HG02852 (cell line): ENCODE results near the gene TRPV4.

Experiments
- ATAC-seq: cut with Tn5 transposase; IDR thresholded peaks from one replicate; pipeline ENCODE4 v1.9.1; 2021; ENCODE audit warnings: mild to moderate bottlenecking, moderate library complexity; ENCODE audit not compliant: unreplicated experiment

TRPV4 gene

DNA sequence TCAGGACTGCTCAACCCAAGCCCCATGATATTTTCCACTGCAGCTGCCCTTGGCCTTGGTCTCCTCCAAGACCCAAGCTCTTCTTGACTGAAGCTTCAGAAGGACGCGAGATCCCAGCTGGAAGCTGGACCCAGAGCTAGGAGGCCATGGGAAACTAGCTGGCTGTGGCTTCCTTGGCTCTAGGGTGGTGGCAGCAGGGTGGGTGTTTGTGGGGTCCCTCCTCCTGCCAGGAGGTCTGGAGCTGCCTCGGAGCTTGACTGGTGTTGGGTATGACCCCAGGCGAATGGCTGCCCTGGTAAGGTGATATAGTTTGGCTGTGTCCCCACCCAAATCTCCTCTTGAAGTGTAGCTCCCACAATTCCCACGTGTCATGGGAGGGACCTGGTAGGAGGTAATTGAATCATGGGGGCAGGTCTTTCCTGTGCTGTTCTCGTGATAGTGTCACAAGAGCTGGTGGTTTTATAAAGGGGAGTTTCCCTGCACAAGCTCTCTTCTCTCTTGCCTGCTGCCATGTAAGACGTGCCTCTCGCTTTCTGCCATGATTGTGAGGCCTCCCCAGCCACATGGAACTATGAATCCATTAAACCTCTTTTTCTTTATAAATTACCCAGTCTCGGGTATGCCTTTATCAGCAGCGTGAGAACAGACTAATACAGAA lies 51.4 kb downstream of the TRPV4 start:
- no peak for ATAC-seq

DNA sequence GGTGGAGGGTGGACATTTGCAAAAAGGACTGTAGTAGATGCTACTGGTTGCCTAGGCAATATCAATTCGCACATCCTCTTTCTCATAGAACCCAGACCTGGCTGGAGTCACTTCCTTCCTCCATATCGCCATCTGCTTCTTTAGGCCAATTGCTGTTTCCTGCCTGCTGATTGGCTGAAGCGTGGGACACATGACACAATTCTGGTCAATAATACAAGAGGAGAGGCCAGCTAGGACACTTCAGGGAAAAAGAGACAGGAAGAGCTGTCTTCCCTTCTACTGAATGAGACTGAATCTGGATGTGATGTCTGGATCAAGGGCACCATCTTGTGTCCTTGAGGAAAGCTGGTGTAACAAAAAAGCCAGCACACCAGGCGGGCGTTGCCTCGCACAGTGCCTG lies 53.8 kb downstream of the TRPV4 start:
- ATAC-seq = no peak

DNA sequence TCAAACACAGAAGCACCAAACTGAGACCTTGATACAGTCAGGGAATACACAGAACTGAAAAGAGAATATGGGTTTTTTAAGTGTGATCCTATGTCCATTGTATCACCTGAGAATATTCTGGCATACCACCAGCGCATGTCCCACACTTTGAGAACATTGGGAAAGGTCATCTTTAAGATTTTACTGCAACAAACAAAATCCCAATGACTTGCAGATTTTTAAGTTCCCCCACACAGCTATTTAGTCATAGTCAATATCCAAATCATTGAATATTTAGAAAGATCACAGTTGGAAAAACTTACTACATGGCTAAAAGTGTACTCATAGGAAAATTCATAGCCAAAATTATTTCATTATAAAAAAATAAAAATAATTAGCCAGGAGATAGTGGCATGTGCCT lies 54.5 kb downstream of the TRPV4 start:
- no peak for ATAC-seq

DNA sequence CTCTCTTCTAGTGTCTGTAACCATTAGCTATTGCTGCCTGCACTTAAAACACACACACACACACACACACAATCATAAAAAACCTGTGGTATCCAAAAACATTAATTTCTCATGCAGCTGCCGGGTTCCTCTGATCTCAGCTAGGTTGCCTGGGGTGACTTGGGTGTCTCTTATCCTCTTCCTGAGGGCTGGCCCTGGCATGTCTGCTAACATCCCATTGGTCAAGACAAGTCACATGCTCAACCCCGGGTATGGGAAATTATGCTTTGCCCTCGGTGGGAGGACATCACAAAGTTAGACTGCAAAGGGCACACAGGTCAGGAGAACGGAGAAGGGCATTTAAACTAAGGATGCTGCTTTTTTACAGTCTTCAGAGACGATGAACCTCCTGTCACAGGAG lies 55.7 kb downstream of the TRPV4 start:
- no peak for ATAC-seq

DNA sequence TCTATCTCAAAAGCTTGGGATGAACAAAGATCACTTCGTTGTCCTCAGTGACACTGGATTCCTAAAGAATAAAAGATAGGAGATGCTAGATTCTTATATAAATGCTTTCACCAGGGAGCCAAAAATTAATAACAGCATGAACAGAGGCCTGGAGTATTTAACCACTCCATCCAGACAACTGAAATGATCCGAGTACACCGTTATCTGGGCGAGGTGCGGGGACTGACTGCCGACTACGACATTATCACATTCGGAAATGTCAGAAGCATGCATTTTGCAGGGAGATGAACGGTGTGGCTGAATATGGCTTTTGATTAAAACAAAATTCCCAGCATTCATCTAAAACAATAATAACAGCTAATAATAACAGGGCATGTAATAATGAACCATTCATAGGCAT lies 56.6 kb downstream of the TRPV4 start:
- ATAC-seq = no peak

DNA sequence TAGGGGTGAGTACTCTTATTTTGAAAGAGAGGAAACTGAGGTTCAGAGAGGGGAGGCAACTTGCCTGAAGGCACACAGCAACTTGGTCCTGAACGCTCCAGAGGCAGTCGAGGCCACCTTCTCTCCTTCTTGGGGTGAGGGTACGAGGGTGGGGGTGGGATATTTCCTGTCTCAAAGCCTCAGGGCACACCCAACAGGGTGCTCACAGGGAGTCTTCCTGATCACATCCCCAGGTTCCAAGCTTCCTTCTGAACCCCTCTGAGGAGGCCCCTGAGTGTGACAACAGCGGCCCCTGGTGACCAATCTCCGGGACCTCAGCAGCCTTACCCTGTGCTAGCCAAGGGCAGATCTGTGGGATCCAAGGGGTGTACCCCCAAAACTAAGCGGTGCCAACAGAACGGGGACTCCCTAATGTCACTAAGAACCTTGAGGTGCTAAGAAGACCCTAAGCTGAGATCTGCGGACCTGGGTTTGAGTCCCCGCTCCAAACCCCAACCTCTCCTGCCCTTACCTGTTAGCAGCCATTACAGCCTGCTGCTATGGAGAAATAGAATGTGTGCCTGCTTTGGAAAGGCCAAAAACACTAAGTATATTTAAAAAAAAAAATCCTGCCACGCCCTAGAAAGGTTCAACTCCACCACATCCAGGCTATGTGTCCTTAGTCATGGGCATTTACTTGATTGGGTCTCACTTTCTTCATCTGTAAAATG lies 57.9 kb downstream of the TRPV4 start:
- ATAC-seq = no peak

DNA sequence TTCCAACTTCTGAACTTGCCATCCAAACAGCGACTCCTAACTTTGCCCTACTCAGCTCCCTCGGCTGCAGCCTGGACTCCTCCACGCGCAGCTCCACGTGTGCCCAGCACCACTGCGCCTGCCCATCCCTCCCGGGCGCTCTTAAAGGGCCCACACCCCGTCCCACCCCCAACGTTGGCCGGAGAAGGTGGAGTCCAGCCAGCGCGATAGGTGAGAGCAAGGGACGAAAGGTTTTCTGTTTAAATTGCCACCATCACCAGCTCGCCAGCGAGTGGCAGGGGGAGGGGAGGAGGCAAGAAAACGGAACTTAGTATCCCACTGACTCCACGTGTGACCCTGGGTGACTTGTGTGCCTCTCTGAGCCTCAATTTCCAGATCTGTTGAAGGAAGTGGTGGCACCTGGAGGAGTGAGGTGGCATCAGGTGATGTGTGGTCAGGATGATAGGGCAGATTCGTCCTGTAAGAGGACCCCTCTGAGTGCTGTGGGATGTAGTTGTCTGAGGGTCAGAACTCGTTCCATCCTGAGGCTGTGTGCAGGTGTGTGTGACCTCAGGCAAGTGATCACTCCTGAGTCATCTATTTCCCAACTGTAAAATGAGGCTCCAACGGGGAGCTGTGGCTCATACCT lies 59.7 kb downstream of the TRPV4 start:
- ATAC-seq = no peak

DNA sequence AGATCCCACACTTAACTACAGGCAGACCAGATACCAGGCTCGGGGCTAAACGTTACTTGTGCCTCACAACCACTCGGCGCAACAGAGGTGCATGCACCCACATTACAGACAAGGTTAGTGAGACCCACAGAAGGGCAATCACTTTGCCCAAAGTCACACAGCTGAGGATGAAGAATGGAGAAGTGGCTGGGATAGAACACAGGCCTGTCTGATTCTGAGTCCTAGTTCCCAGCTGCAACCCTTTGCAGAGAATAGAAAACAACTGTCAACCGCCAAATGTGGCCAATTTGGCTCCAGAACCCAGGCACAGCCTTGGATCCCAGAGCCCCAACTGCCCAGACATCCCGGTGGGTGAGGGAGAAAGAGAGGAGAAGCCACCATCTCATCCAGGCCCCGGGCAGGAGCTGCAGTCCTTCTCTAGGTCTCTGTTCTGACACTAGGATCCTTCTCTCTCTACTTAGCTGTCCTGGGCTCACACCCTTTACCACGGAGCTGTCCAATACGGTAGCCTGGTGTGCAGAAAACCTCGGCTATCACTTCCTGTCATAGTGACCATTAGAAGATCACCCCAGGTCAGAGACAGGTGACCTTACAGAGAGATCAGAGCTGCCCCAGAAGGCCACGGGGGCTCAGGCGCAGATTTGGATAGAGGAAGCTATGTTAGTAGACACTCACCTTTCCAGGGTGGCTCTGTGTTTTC lies 60.4 kb downstream of the TRPV4 start:
- ATAC-seq = no peak

DNA sequence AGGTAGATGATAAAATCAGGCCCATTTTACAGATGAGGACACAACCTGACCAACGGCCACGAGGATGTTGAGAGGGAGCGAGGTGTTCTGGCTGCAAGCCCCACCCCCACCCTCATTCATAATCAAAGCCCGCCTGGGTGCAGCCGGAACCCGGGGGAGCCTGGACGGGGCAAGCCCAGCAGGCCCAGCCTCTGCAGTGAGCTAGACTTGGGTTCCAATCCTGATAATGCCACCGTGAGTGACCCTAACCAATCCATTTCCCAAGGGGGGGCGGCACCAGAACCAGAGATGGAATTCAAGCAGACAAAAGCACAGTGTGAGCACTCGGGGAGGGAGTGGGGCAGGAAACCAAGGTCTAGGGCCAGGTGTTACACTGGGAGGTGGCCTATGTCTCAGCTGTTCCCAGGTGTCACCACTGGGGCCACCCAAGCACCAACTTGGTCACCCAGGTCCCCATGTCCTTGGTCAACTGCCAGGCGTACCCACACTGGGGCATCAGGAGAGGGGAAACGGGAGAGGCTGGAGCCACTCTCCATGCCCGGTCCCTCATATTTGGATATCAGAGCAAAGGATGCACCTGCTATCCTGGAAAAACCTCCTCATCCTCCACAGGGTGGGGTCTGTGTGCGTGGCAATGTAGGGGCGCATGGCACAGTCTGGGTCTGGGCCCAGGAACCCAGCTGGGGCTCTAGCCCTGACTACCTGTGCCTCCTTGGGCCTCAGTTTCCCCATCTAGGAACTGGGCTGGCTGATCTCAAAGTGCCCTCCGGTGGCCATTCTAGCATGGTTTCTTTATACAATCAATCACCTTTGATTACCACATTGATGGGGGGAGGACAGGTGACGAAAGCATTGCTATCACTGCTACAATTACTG lies 61.2 kb downstream of the TRPV4 start:
- no peak for ATAC-seq

DNA sequence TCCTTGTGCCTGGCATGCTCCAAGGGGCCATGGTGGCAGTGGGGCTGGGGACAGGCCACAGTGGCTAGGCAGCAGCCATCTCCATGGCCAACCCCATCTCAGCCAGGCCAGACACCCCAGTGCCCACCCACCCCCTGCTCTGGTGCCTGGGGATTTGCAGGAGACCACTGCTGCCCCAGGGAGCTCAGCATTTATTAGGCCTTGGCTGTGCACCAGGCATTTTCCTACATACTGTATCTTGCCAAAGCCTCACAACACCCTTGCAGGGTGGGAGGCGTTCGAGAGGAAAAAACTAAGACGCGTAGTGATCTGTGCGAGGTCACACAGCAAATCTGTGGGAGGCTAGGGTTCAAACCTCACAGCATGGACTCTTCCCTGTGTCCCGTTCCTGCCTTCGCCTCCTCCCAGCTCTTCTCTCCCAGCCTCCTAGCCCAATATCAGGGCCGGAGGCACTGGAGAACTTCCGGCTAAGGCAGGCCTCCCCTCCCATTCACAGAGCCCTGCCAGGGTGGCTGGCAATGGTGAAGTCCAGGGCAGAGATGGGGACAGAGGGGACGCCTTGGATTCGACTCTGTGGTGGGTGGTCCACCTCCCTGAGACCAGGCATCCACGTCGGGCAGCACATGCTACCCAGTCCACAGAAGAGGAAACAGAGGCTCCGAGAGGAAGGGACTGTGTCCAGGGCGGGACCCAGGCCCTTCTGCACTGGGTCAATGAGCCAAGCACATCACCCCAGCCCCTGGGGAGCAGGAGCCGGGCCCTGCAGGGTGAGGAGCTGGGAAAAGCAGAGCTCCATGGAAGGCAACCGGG lies 62.1 kb downstream of the TRPV4 start:
- no peak for ATAC-seq

DNA sequence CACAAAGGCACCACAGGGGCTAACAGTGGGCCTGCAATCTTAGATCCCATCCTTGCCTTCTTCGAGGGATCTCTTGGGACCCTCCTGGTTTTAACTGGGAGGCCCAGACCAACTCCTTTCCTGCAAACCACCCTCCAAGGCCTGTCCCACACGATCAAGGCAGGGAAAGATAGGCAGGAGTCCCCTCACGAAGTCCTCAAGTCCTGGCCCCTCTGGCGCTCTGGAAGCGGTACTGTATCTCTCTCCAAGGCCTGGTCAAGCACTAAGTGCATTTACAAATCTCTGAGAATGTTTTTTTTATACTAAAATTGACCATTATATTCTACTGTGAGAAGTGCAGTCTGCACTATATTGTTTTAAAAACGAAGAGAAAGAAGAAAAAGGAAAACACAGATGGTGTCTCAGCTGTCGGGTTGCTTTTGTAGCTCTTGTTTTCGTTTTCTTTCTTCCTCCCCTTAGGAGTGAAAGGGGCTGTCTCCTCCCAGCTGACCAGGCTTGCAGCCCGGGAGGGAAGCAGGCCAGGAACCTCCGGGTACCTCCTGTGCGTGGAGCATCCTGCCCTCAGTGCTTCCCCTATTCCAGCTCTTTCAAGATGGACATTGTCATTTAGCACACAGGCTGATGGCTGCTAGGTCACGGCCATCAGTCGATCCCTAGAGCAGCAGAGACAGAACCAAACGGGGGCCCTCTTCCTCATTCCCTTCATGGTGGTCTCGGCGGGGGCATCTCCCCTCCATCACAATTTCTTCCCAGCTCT lies 62.9 kb downstream of the TRPV4 start:
- no peak for ATAC-seq

DNA sequence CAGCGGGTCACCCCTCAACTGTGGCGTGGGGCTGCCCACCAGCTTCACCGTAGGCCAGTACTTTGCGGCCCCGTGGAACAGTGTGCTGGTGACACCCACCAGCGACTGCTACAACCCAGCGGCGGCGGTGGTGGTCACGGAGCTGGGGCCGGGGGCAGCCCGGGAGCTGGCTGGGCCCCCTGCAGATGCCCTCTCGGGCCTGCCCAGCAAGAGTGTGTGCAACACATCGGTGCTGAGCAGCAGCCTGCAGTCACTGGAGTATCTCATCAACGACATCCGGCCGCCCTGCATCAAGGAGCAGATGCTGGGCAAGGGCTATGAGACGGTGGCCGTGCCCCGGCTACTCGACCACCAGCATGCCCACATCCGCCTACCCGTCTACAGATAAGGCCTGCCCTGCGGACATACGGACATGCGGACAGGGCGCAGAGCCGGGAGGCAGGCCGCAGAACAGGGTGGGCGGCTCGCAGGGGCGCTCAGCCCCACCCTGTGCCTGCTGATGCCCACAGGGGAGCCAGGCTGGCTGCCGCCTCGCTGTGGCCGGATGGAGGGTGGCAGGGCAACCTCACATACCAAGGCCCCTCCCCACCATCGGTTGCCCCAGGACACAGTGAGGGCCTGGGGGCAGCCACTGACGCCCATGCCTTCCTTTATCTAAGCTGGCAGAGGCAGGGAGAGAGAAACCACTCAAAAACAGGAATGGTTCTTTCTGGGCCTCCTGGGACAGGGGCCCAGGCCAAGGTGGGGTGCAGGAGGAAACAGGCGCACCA lies 64.1 kb downstream of the TRPV4 start:
- no peak for ATAC-seq

DNA sequence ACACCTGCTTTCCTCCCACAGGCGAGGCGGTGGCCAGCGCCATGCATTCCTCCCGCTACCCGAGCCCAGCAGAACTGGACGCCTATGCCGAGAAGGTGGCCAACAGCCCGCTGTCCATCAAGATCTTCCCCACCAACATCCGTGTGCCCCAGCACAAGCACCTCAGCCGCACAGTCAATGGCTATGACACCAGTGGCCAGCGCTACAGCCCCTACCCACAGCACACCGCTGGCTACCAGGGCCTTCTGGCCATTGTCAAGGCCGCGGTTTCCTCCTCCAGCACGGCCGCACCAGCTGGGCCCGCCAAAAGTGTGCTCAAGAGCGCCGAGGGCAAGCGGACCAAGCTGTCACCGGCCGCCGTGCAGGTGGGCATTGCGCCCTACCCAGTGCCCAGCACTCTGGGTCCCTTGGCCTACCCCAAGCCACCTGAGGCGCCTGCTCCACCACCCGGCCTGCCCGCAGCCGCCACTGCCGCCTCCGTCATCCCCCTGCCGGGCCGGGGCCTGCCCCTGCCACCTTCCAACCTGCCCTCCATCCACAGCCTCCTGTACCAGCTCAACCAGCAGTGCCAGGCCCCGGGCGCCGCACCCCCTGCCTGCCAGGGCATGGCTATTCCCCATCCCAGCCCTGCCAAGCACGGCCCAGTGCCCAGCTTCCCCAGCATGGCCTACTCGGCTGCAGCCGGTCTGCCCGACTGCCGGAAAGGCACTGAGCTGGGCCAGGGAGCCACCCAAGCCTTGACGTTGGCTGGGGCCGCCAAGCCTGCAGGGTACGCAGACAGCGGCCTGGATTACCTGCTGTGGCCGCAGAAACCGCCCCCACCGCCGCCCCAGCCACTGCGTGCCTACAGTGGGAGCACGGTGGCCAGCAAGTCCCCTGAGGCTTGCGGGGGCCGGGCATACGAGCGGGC lies 65.0 kb downstream of the TRPV4 start:
- ATAC-seq = no peak

DNA sequence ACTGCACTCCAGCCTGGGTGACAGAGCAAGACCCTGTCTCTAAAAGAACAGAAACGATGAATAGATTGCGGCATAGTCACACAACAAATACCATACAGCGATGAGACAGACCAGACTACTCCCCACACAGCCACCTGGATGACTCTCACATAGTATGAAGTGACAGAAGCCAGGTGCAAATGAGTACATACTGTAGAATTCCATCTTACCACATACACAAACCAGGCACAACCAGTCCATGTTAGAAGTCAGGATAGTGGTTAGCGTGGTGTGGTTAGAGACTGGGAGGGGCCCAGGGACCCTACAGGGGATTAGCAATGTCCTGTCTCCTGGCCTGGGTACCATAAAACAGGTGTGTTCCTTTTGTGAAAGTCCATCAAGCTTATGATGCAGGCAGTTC lies 65.7 kb downstream of the TRPV4 start:
- ATAC-seq = no peak

DNA sequence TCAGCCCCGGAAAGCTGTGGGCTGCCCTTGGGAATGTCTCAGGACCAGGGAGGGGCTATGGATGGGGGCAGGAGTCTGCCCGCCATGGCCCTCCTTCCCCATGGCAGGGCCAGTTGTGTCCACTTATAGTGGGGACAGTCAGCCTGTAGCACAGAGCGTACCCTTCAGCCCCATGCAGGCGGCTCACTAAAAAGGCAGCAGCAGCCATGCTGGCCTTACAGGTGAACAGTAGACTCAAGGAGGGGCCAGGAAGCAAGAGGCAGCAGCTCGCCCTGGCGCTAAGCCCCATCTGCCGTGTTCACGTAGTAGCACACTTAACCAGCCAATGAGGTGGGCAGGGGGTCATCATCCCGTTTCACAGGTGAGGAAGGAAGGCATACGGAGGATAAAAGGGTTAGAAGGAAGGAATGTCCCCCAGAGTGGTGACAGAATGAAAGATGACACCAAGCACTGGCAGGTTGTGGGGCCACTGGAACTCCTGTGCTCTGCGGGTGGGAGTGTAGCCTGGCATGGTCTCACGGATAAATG lies 66.9 kb downstream of the TRPV4 start:
- no peak for ATAC-seq

DNA sequence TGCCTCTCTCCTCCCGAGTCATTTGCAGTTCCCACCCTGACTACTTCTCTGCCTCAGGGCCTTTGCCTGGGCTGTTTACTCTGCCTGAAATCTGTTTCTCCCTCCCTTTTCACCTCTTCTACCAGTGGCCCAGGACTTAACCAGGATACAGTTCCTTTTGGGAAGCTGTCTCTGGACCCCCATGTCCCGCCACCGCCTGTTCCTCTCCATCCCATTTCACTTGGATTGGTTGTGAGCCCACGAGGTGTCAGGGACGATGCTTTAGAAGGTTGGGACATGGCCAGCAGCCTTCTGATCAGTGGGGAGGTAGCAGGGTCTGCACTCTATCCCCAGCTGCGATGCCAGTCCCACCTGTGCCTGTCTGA lies 67.8 kb downstream of the TRPV4 start:
- ATAC-seq = no peak

DNA sequence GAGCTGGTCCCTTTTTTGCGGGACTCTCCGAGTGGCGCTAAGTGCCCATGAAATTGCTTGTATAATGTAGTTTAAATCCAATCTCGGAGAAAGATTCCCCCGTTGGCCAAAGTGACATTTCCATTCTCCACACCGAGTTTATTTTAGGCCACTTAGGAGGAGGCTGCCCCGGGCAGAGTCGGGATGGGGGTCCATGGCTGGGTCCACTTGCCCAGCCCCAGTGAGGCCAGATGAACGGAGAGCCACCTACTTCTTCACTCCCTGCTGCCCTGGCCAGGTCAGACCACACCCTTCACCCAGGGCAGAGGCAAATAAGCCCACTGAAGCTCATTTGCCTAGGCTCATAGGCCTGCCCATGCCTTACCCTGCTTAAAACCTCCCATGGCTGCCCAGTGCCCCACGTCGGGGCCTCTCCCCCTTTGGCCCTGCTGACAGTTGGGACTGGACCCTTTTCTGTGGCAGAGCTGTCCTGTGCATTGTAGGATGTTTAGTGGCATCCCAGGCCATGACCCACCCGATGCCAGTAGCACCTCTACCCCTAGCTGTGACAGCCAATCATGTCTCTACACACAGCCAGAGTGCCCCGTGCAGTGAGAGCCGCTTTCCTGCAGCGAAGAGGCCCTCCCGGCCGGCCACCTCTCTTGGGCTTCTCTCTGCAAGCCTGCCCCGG lies 68.3 kb downstream of the TRPV4 start:
- no peak for ATAC-seq
